Natural killer cell (primary cell): ENCODE measurements around the gene CWC27. TPM values are rescaled to one million over a fixed set of nuclear protein-coding genes. Genes with fewer than 3 reads are reported as not detected.

Experiments used
- ATAC-seq, 3 donors: fragments of 150-1000 bp in 2 of 3; fragments of 200-7000 bp in 1 of 3; cut with Tn5 transposase; 1 replicate in 1 of 3; 2 replicates in 2 of 3; pipeline ENCODE4 v1.10.0; 2021; ENCODE audit warnings: mild to moderate bottlenecking in 2 of 3, moderate library complexity in 2 of 3
- DNase-seq, 2 donors: peaks; one replicate each; pipeline versions ENCODE4 v3.0.0 to v3.0.0-alpha.2; 2013 to 2021; ENCODE audit warnings: mixed read lengths in 1 of 2
- H3K27ac ChIP-seq: one replicate; pipeline ENCODE4 v1.5.1; 2013; ENCODE audit warnings: mild to moderate bottlenecking, low read length
- H3K27me3 ChIP-seq: one replicate; pipeline ENCODE4 v1.6.1; 2013; ENCODE audit warnings: low read length; ENCODE audit not compliant: control insufficient read depth, insufficient read depth
- H3K36me3 ChIP-seq: one replicate; pipeline ENCODE4 v1.6.1; 2013; ENCODE audit warnings: low read length; ENCODE audit not compliant: control insufficient read depth, insufficient read depth
- H3K4me1 ChIP-seq: one replicate; pipeline ENCODE4 v1.6.1; 2013; ENCODE audit warnings: low read length; ENCODE audit not compliant: control insufficient read depth, insufficient read depth
- H3K4me3 ChIP-seq: one replicate; pipeline ENCODE4 v1.5.1; 2013; ENCODE audit warnings: low read length
- H3K9me3 ChIP-seq: one replicate; pipeline ENCODE4 v1.6.1; 2013; ENCODE audit warnings: low read length; ENCODE audit not compliant: control insufficient read depth, insufficient read depth
- H3K27ac Mint-ChIP-seq, 2 donors: one replicate each; pipeline ENCODE4 v1.8.0; 2022; ENCODE audit warnings: mild to moderate bottlenecking in 2 of 2, mixed read lengths in 2 of 2, moderate library complexity in 1 of 2
- H3K27me3 Mint-ChIP-seq, 2 donors: one replicate each; pipeline ENCODE4 v1.8.0; 2022; ENCODE audit warnings: low read depth in 2 of 2, mixed read lengths in 2 of 2
- H3K36me3 Mint-ChIP-seq: one replicate; pipeline ENCODE4 v1.8.0; 2022; ENCODE audit warnings: mixed read lengths
- H3K4me1 Mint-ChIP-seq, 2 donors: one replicate each; pipeline ENCODE4 v1.8.0; 2022; ENCODE audit warnings: mixed read lengths in 2 of 2
- H3K4me3 Mint-ChIP-seq: one replicate; pipeline ENCODE4 v1.8.0; 2022; ENCODE audit warnings: mild to moderate bottlenecking, moderate library complexity, mixed read lengths
- H3K9me3 Mint-ChIP-seq, 2 donors: one replicate each; pipeline ENCODE4 v1.8.0; 2022; ENCODE audit warnings: mixed read lengths in 2 of 2
- CTCF ChIP-seq: fragments of 200-600 bp; IDR thresholded peaks from one replicate; pipeline ENCODE4 v1.8.0; 2022; ENCODE audit warnings: antibody characterized with exemption
- WGBS: methylation state at CpG from one replicate; pipeline ENCODE4 v1.1.7; 2013; ENCODE audit warnings: missing lambda C conversion rate; ENCODE audit not compliant: insufficient coverage; 5-methylcytosine and 5-hydroxymethylcytosine counted together
- intact Hi-C: fragments of 100-400 bp; cut with micrococcal nuclease; formaldehyde crosslinking; loops from one replicate; pipeline ENCODE4 v1.14.2; 2022
- total RNA-seq, 4 donors: library from RNA; stranded (reverse); fragments of 120-200 nt in 1 of 4; gene quantifications; one replicate each; pipeline versions ENCODE4 v1.2.3 to v1.2.4, GENCODE V29; 2013 to 2022

The CWC27 gene
- total RNA-seq, 3 donors from 2014 or later (not counting 1 experiment from before 2014, with no cell fraction given): 21.6 to 26.3 (median 25.7) TPM

GRCh38 chr5:64767959-64768357 is 772 bp upstream of the CWC27 start:
- ATAC-seq (peak; percentile 1 to 7 (median 5)), DNase-seq (no peak)
- H3K9me3 Mint-ChIP-seq: no peaks in the 10 kb centered on the region

GRCh38 chr5:64769855-64770254 is 1.1 kb downstream of the CWC27 start:
- H3K27me3 ChIP-seq: no peaks in the 10 kb centered on the region
- no peak for TF ChIP-seq CTCF
- intact Hi-C loops: loop anchor here (5.0 kb wide), 2 partner anchors 267 to 792 kb away; partner anchors contain the start of genes CENPK and PPWD1
- H3K4me1 Mint-ChIP-seq: peaks cover 45 to 52% of the 10 kb centered on the region in 2 donors
- H3K27me3 Mint-ChIP-seq: no peaks in the 10 kb centered on the region
- H3K4me3 ChIP-seq: no peak overlapping the region
- ATAC-seq: no peak
- H3K9me3 ChIP-seq: no peaks in the 10 kb centered on the region
- H3K4me1 ChIP-seq: peaks cover 18% of the 10 kb centered on the region
- no peaks in the 10 kb centered on the region for H3K36me3 ChIP-seq
- H3K27ac Mint-ChIP-seq: peak overlapping the region; percentile 95 to 97
- no peaks in the 10 kb centered on the region for H3K36me3 Mint-ChIP-seq
- DNase-seq: no peak
- H3K9me3 Mint-ChIP-seq: no peaks in the 10 kb centered on the region
- H3K4me3 Mint-ChIP-seq: peak overlapping the region; percentile 98
- no peak overlapping the region for H3K27ac ChIP-seq

More at GRCh38 chr5:64767959-64768357, 772 bp upstream of the CWC27 start:
- Histone ChIP-seq H3K36me3 (no peaks in the 10 kb centered on the region), H3K4me3 (peak overlapping the region; percentile 96), H3K27me3 (no peaks in the 10 kb centered on the region), H3K4me1 (peaks cover 18% of the 10 kb centered on the region), H3K27ac (peak overlapping the region; percentile 80), H3K9me3 (no peaks in the 10 kb centered on the region)
- Mint-ChIP-seq H3K36me3 (no peaks in the 10 kb centered on the region), H3K27ac (peak overlapping the region; percentile 95 to 97), H3K4me1 (peaks cover 38 to 52% of the 10 kb centered on the region in 2 donors), H3K27me3 (no peaks in the 10 kb centered on the region), H3K4me3 (peak overlapping the region; percentile 98)
- intact Hi-C loops: loop anchor here (5.0 kb wide), 2 partner anchors 269 to 794 kb away; partner anchors contain the start of genes CENPK and PPWD1
- WGBS: 1% methylated on average over 10 of the region's 10 CpGs
- no peak for TF ChIP-seq CTCF

- Histone ChIP-seq H3K27ac (no peak overlapping the region), H3K4me3 (no peak overlapping the region), H3K36me3 (no peaks in the 10 kb centered on the region), H3K9me3 (no peaks in the 10 kb centered on the region), H3K27me3 (no peaks in the 10 kb centered on the region), H3K4me1 (peaks cover 18% of the 10 kb centered on the region)
- peaks cover 36 to 37% of the 10 kb centered on the region in 2 donors for H3K4me1 Mint-ChIP-seq
- no peak for TF ChIP-seq CTCF
- ATAC-seq (no peak), DNase-seq (no peak)
- intact Hi-C loops: no loop called here
- 90% methylated on average over 2 of the region's 4 CpGs for WGBS
- H3K27me3 Mint-ChIP-seq: no peaks in the 10 kb centered on the region
- no peaks in the 10 kb centered on the region for H3K9me3 Mint-ChIP-seq
- H3K36me3 Mint-ChIP-seq: peaks cover 9% of the 10 kb centered on the region
- H3K4me3 Mint-ChIP-seq: no peak overlapping the region
- no peak overlapping the region for H3K27ac Mint-ChIP-seq
Measured at GRCh38 chr5:64771736-64772135, 3.0 kb downstream of the CWC27 start.

GRCh38 chr5:64773533-64773932 is 4.8 kb downstream of the CWC27 start:
- WGBS: 22% methylated on average over 1 of the region's 1 CpG
- Histone ChIP-seq H3K9me3 (no peaks in the 10 kb centered on the region), H3K4me3 (no peak overlapping the region), H3K36me3 (no peaks in the 10 kb centered on the region), H3K4me1 (peaks cover 4% of the 10 kb centered on the region), H3K27ac (no peak overlapping the region), H3K27me3 (no peaks in the 10 kb centered on the region)
- no peak for TF ChIP-seq CTCF
- Mint-ChIP-seq H3K27me3 (no peaks in the 10 kb centered on the region), H3K27ac (no peak overlapping the region), H3K4me3 (no peak overlapping the region), H3K4me1 (peaks cover 25% of the 10 kb centered on the region in 2 donors), H3K36me3 (peaks cover 9% of the 10 kb centered on the region), H3K9me3 (no peaks in the 10 kb centered on the region)
- no peak for DNase-seq
- no peak for ATAC-seq
- intact Hi-C loops: no loop called here
